PC-9 (cell line): ENCODE data around the gene MAGEE1. TPM values are rescaled to one million over a fixed set of nuclear protein-coding genes. Genes with fewer than 3 reads are reported as not detected.

Experiments
- BruUV-seq: library from RNA; stranded (reverse); fragments of 400-500 nt; replicated peaks from 2 replicates; lab custom pipeline; 2021; lab: Mats Ljungman, UMichigan
- CTCF ChIA-PET: fragments of 300-600 bp; sonication (Branson Sonifier 250); formaldehyde crosslinking; loops from one replicate; lab custom pipeline; 2022; ENCODE audit warnings: antibody characterized with exemption; lab: Charles Lee
- POLR2A ChIA-PET: fragments of 300-600 bp; sonication (Branson Sonifier 250); formaldehyde crosslinking; loops from one replicate; lab custom pipeline; 2022; ENCODE audit warnings: antibody characterized with exemption; ENCODE audit not compliant: unreplicated experiment; lab: Charles Lee
- DNase-seq, 2 experiments: peaks; one replicate each; pipeline versions ENCODE4 v3.0.0 to v3.0.0-alpha.2; 2015 to 2022; ENCODE audit warnings: mixed read lengths in 1 of 2
- H2AFZ ChIP-seq: fragments of 200-600 bp; sonication (generic); 2 replicates; pipeline ENCODE4 v1.8.1; 2017; ENCODE audit warnings: antibody characterized with exemption
- H3F3A ChIP-seq: fragments of 200-600 bp; sonication (generic); 2 replicates; pipeline ENCODE4 v1.8.1; 2017; ENCODE audit warnings: antibody characterized with exemption, mild to moderate bottlenecking, low read depth; ENCODE audit not compliant: insufficient read depth
- H3K27ac ChIP-seq: fragments of 200-600 bp; sonication (generic); 2 replicates; pipeline ENCODE4 v1.6.1; 2016; ENCODE audit warnings: mixed run types
- H3K27me3 ChIP-seq: fragments of 200-600 bp; sonication (generic); 2 replicates; pipeline ENCODE4 v1.6.1; 2016; ENCODE audit warnings: low read depth, mixed run types; ENCODE audit not compliant: insufficient read depth
- H3K36me3 ChIP-seq: fragments of 200-600 bp; sonication (generic); 2 replicates; pipeline ENCODE4 v1.6.1; 2016; ENCODE audit warnings: low read depth, mixed run types
- H3K4me1 ChIP-seq: fragments of 200-600 bp; sonication (generic); replicated peaks from 2 replicates; pipeline ENCODE4 v1.6.1; 2016; ENCODE audit warnings: mixed run types; ENCODE audit not compliant: insufficient read depth
- H3K4me2 ChIP-seq: fragments of 200-600 bp; sonication (generic); 2 replicates; pipeline ENCODE4 v1.6.1; 2017; ENCODE audit warnings: mixed run types
- H3K4me3 ChIP-seq: fragments of 200-600 bp; sonication (generic); 2 replicates; pipeline ENCODE4 v1.6.1; 2016; ENCODE audit warnings: mixed run types
- H3K79me2 ChIP-seq: fragments of 200-600 bp; sonication (generic); 2 replicates; pipeline ENCODE4 v1.6.1; 2017; ENCODE audit warnings: low read depth, mixed run types
- H3K9me2 ChIP-seq: fragments of 200-600 bp; sonication (generic); 2 replicates; pipeline ENCODE4 v1.8.1; 2017; ENCODE audit warnings: mild to moderate bottlenecking; ENCODE audit not compliant: insufficient read depth
- H3K9me3 ChIP-seq: fragments of 200-600 bp; sonication (generic); 2 replicates; pipeline ENCODE4 v1.8.1; 2016; ENCODE audit warnings: low read depth; ENCODE audit not compliant: insufficient read depth
- H4K20me1 ChIP-seq: fragments of 200-600 bp; sonication (generic); 2 replicates; pipeline ENCODE4 v1.8.1; 2017; ENCODE audit not compliant: insufficient read depth
- EZH2 ChIP-seq: fragments of 200-600 bp; sonication (generic); IDR thresholded peaks from 2 replicates; pipeline ENCODE4 v1.8.0; 2017; ENCODE audit warnings: antibody characterized with exemption, low read depth
- intact Hi-C: fragments of 100-400 bp; cut with micrococcal nuclease; formaldehyde crosslinking; loops from one replicate; pipeline ENCODE4 v1.10.0; 2022; ENCODE audit not compliant: unreplicated experiment
- total RNA-seq: library from RNA; stranded (reverse); gene quantifications from 2 replicates; pipeline ENCODE4 v1.2.3, GENCODE V29; 2021
- TF ChIP-seq, protein P1 (sequence below): fragments of 200-600 bp; sonication (generic); conservative IDR thresholded peaks from 2 replicates; pipeline ENCODE4 v1.6.1; 2017; ENCODE audit warnings: mixed run types, antibody characterized with exemption, mild to moderate bottlenecking, moderate library complexity

MAGEE1 gene
- total RNA-seq, 1 experiment from 2014 or later = 4.2 TPM

- Histone ChIP-seq H3K79me2 (no peaks in the 10 kb centered on the region), H3K9me3 (no peaks in the 10 kb centered on the region), H3K4me2 (no peak overlapping the region), H3F3A (no peaks in the 10 kb centered on the region), H3K4me1 (no peaks in the 10 kb centered on the region), H4K20me1 (no peaks in the 10 kb centered on the region), H2AFZ (no peak overlapping the region), H3K4me3 (no peak overlapping the region), H3K27ac (no peak overlapping the region), H3K27me3 (no peaks in the 10 kb centered on the region), H3K9me2 (no peaks in the 10 kb centered on the region), H3K36me3 (no peaks in the 10 kb centered on the region)
- intact Hi-C loops = no loop called here
- TF ChIP-seq, protein P1, sequence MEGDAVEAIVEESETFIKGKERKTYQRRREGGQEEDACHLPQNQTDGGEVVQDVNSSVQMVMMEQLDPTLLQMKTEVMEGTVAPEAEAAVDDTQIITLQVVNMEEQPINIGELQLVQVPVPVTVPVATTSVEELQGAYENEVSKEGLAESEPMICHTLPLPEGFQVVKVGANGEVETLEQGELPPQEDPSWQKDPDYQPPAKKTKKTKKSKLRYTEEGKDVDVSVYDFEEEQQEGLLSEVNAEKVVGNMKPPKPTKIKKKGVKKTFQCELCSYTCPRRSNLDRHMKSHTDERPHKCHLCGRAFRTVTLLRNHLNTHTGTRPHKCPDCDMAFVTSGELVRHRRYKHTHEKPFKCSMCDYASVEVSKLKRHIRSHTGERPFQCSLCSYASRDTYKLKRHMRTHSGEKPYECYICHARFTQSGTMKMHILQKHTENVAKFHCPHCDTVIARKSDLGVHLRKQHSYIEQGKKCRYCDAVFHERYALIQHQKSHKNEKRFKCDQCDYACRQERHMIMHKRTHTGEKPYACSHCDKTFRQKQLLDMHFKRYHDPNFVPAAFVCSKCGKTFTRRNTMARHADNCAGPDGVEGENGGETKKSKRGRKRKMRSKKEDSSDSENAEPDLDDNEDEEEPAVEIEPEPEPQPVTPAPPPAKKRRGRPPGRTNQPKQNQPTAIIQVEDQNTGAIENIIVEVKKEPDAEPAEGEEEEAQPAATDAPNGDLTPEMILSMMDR = no peak
- no peak for TF ChIP-seq EZH2
- CTCF ChIA-PET = no interaction called here
- no peak for DNase-seq
- no TSS peak for BruUV-seq
- POLR2A ChIA-PET = no interaction called here
Measured at GRCh38 chrX:76407795-76408194, 19.7 kb upstream of the MAGEE1 start.

- no peak overlapping the region for H2AFZ ChIP-seq
- no peak for TF ChIP-seq EZH2
- TF ChIP-seq, protein P1 = peak; percentile 47
- POLR2A ChIA-PET = no interaction called here
- no peaks in the 10 kb centered on the region for H3K79me2 ChIP-seq
- H3K27ac ChIP-seq = no peak overlapping the region
- no peaks in the 10 kb centered on the region for H3F3A ChIP-seq
- H3K4me3 ChIP-seq = no peak overlapping the region
- intact Hi-C loops = no loop called here
- CTCF ChIA-PET = no interaction called here
- no peaks in the 10 kb centered on the region for H3K9me2 ChIP-seq
- BruUV-seq = no TSS peak
- H3K36me3 ChIP-seq = no peaks in the 10 kb centered on the region
- H4K20me1 ChIP-seq = no peaks in the 10 kb centered on the region
- no peak for DNase-seq
- H3K4me1 ChIP-seq = no peaks in the 10 kb centered on the region
- H3K27me3 ChIP-seq = no peaks in the 10 kb centered on the region
- H3K4me2 ChIP-seq = no peak overlapping the region
- no peaks in the 10 kb centered on the region for H3K9me3 ChIP-seq
Measured at GRCh38 chrX:76420237-76420636, 7.3 kb upstream of the MAGEE1 start.

DNA sequence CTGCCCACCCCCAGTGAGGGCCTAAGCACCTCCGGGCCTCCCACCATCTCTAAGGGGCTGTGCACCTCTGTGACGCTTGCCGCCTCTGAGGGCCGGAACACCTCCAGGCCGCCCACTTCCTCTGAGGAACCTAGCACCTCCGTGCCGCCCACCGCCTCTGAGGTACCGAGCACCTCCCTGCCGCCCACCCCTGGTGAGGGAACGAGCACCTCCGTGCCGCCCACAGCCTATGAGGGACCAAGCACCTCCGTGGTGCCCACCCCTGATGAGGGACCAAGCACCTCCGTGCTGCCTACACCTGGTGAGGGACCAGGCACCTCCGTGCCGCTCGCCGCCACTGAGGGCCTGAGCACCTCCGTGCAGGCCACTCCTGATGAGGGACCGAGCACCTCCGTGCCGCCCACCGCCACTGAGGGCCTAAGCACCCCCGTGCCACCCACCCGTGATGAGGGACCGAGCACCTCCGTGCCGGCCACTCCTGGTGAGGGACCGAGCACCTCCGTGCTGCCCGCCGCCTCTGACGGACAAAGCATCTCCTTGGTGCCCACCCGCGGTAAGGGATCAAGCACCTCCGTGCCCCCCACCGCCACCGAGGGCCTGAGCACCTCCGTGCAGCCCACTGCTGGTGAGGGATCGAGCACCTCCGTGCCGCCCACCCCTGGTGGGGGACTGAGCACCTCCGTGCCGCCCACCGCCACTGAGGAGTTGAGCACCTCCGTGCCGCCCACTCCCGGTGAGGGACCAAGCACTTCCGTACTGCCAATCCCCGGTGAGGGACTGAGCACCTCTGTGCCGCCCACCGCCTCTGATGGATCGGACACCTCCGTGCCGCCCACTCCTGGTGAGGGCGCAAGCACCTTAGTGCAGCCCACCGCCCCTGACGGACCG is 977 bp downstream of the MAGEE1 start:
- H3K27me3 ChIP-seq = no peaks in the 10 kb centered on the region
- H2AFZ ChIP-seq = no peak overlapping the region; the same call in 1 of the 2 replicates
- peak in 1 of 2 experiments; percentile 5 for DNase-seq
- H3K36me3 ChIP-seq = no peaks in the 10 kb centered on the region
- intact Hi-C loops = no loop called here
- H3K4me1 ChIP-seq = no peaks in the 10 kb centered on the region
- POLR2A ChIA-PET = no interaction called here
- H3F3A ChIP-seq = no peaks in the 10 kb centered on the region
- H3K27ac ChIP-seq = no peak overlapping the region
- H3K79me2 ChIP-seq = no peaks in the 10 kb centered on the region
- peak overlapping the region; percentile 46; the same call in 1 of the 2 replicates for H3K4me3 ChIP-seq
- BruUV-seq = no TSS peak
- peak overlapping the region; percentile 69; the same call in 1 of the 2 replicates for H3K4me2 ChIP-seq
- no peaks in the 10 kb centered on the region for H4K20me1 ChIP-seq
- no peaks in the 10 kb centered on the region for H3K9me3 ChIP-seq
- TF ChIP-seq EZH2 = no peak
- TF ChIP-seq, protein P1 = no peak
- CTCF ChIA-PET = no interaction called here
- H3K9me2 ChIP-seq = no peaks in the 10 kb centered on the region
